GM23338 (cell line): ENCODE results near the gene FOXL2NB. TPM values are rescaled to one million over a fixed set of nuclear protein-coding genes. Genes with fewer than 3 reads are reported as not detected.

Experiments
- CREB1 ChIP-seq: fragments of 250-450 bp; sonication (Bioruptor Pico); IDR thresholded peaks from 2 replicates; pipeline ENCODE4 v1.5.0; 2020; ENCODE audit warnings: low read depth, mild to moderate bottlenecking, moderate library complexity
- EZH2 ChIP-seq: fragments of 200-600 bp; sonication (generic); IDR thresholded peaks from one replicate; pipeline ENCODE4 v1.8.0; 2017; ENCODE audit warnings: antibody characterized with exemption, mild to moderate bottlenecking, low read depth; ENCODE audit not compliant: unreplicated experiment
- EZH2phosphoT487 ChIP-seq: fragments of 200-600 bp; sonication (generic); IDR thresholded peaks from one replicate; pipeline ENCODE4 v1.8.1; 2018; ENCODE audit warnings: antibody characterized with exemption; ENCODE audit not compliant: unreplicated experiment
- JUNB ChIP-seq: IDR thresholded peaks from one replicate; pipeline ENCODE4 v1.6.1; 2016; ENCODE audit warnings: antibody characterized with exemption; ENCODE audit not compliant: unreplicated experiment
- NANOG ChIP-seq: IDR thresholded peaks from 2 replicates; pipeline ENCODE4 v1.6.1; 2016; ENCODE audit warnings: antibody characterized with exemption, borderline replicate concordance
- POLR2AphosphoS5 ChIP-seq: IDR thresholded peaks from 2 replicates; pipeline ENCODE4 v1.6.1; 2016; ENCODE audit warnings: antibody characterized with exemption, low read depth
- STAT1 ChIP-seq: IDR thresholded peaks from one replicate; pipeline ENCODE4 v1.6.1; 2016; ENCODE audit warnings: antibody characterized with exemption; ENCODE audit not compliant: unreplicated experiment
- ZNF114 ChIP-seq: fragments of 250-450 bp; sonication (Bioruptor Pico); IDR thresholded peaks from 2 replicates; pipeline ENCODE4 v1.5.0; 2020; ENCODE audit warnings: mild to moderate bottlenecking, moderate library complexity
- polyA plus RNA-seq: library from polyadenylated mRNA; unstranded; fragments of >200 nt; fragmentation: Nextera tagmentation; extraction: Ambion mirVana; gene quantifications from 2 replicates; pipeline ENCODE4 v1.2.1, GENCODE V29; 2016
- total RNA-seq: library from RNA; depleted of rRNA; stranded (reverse); fragments of >200 nt; shearing (Covaris generic); gene quantifications from 2 replicates; pipeline ENCODE4 v1.2.3, GENCODE V29; 2014
- TF ChIP-seq, protein P1 (sequence below): fragments of 250-450 bp; sonication (Bioruptor Pico); IDR thresholded peaks from 2 replicates; pipeline ENCODE4 v1.5.0; 2020; ENCODE audit warnings: mild to moderate bottlenecking, moderate library complexity
- TF ChIP-seq, protein P2 (sequence below), 2 experiments: fragments of 200-600 bp in 1 of 2; sonication (generic) in 1 of 2; conservative IDR thresholded peaks; 2 replicates each; pipeline versions ENCODE4 v1.5.1 to v1.6.1; 2016 to 2017; ENCODE audit warnings: antibody characterized with exemption in 2 of 2, low read depth in 2 of 2, mild to moderate bottlenecking in 2 of 2, moderate library complexity in 1 of 2
- TF ChIP-seq, protein P3 (sequence below): IDR thresholded peaks from 2 replicates; pipeline ENCODE4 v1.6.1; 2016; ENCODE audit warnings: antibody characterized with exemption

Gene FOXL2NB
- total and polyA plus RNA-seq, 2 experiments from 2014 or later = 11.2 to 15.6 TPM

DNA sequence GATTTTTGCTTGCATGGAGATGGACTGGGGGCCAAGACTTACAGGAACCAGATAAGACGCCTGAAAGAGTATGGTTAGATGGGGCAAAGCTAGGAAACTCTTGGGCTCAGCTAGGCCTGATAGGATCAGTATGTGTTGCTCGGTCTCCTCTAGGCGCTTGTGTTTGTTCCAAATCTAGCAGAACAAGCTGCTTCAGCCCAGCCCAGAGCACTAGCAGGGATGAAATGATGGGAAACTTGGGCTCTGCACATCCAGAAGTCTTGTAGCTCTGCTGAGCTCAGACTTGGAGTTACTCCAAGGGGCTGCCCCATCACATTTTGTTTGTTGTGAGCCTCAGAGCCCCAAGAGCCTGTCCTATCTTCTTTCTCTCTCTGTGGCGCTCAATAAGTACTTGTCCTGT lies 34.8 kb upstream of the FOXL2NB start (continued):
- TF ChIP-seq, protein P1, sequence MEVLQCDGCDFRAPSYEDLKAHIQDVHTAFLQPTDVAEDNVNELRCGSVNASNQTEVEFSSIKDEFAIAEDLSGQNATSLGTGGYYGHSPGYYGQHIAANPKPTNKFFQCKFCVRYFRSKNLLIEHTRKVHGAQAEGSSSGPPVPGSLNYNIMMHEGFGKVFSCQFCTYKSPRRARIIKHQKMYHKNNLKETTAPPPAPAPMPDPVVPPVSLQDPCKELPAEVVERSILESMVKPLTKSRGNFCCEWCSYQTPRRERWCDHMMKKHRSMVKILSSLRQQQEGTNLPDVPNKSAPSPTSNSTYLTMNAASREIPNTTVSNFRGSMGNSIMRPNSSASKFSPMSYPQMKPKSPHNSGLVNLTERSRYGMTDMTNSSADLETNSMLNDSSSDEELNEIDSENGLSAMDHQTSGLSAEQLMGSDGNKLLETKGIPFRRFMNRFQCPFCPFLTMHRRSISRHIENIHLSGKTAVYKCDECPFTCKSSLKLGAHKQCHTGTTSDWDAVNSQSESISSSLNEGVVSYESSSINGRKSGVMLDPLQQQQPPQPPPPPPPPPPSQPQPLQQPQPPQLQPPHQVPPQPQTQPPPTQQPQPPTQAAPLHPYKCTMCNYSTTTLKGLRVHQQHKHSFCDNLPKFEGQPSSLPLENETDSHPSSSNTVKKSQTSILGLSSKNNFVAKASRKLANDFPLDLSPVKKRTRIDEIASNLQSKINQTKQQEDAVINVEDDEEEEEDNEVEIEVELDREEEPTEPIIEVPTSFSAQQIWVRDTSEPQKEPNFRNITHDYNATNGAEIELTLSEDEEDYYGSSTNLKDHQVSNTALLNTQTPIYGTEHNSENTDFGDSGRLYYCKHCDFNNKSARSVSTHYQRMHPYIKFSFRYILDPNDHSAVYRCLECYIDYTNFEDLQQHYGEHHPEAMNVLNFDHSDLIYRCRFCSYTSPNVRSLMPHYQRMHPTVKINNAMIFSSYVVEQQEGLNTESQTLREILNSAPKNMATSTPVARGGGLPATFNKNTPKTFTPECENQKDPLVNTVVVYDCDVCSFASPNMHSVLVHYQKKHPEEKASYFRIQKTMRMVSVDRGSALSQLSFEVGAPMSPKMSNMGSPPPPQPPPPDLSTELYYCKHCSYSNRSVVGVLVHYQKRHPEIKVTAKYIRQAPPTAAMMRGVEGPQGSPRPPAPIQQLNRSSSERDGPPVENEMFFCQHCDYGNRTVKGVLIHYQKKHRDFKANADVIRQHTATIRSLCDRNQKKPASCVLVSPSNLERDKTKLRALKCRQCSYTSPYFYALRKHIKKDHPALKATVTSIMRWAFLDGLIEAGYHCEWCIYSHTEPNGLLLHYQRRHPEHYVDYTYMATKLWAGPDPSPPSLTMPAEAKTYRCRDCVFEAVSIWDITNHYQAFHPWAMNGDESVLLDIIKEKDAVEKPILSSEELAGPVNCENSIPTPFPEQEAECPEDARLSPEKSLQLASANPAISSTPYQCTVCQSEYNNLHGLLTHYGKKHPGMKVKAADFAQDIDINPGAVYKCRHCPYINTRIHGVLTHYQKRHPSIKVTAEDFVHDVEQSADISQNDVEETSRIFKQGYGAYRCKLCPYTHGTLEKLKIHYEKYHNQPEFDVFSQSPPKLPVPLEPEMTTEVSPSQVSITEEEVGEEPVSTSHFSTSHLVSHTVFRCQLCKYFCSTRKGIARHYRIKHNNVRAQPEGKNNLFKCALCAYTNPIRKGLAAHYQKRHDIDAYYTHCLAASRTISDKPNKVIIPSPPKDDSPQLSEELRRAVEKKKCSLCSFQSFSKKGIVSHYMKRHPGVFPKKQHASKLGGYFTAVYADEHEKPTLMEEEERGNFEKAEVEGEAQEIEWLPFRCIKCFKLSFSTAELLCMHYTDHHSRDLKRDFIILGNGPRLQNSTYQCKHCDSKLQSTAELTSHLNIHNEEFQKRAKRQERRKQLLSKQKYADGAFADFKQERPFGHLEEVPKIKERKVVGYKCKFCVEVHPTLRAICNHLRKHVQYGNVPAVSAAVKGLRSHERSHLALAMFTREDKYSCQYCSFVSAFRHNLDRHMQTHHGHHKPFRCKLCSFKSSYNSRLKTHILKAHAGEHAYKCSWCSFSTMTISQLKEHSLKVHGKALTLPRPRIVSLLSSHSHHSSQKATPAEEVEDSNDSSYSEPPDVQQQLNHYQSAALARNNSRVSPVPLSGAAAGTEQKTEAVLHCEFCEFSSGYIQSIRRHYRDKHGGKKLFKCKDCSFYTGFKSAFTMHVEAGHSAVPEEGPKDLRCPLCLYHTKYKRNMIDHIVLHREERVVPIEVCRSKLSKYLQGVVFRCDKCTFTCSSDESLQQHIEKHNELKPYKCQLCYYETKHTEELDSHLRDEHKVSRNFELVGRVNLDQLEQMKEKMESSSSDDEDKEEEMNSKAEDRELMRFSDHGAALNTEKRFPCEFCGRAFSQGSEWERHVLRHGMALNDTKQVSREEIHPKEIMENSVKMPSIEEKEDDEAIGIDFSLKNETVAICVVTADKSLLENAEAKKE (CRISPR knock-in tag) = no peak
- TF ChIP-seq STAT1 (no peak), NANOG (no peak), JUNB (no peak), POLR2AphosphoS5 (no peak), EZH2 (no peak), ZNF114 (CRISPR knock-in tag) (no peak), CREB1 (CRISPR knock-in tag) (no peak), EZH2phosphoT487 (no peak)
- TF ChIP-seq, protein P2, sequence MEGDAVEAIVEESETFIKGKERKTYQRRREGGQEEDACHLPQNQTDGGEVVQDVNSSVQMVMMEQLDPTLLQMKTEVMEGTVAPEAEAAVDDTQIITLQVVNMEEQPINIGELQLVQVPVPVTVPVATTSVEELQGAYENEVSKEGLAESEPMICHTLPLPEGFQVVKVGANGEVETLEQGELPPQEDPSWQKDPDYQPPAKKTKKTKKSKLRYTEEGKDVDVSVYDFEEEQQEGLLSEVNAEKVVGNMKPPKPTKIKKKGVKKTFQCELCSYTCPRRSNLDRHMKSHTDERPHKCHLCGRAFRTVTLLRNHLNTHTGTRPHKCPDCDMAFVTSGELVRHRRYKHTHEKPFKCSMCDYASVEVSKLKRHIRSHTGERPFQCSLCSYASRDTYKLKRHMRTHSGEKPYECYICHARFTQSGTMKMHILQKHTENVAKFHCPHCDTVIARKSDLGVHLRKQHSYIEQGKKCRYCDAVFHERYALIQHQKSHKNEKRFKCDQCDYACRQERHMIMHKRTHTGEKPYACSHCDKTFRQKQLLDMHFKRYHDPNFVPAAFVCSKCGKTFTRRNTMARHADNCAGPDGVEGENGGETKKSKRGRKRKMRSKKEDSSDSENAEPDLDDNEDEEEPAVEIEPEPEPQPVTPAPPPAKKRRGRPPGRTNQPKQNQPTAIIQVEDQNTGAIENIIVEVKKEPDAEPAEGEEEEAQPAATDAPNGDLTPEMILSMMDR (conservative IDR thresholded peaks at IDR 0.05; ENCODE audit: low read depth in 2 of 2) = no peak
- TF ChIP-seq, protein P3, sequence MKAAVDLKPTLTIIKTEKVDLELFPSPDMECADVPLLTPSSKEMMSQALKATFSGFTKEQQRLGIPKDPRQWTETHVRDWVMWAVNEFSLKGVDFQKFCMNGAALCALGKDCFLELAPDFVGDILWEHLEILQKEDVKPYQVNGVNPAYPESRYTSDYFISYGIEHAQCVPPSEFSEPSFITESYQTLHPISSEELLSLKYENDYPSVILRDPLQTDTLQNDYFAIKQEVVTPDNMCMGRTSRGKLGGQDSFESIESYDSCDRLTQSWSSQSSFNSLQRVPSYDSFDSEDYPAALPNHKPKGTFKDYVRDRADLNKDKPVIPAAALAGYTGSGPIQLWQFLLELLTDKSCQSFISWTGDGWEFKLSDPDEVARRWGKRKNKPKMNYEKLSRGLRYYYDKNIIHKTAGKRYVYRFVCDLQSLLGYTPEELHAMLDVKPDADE = no peak
